Fibroblast of skin of abdomen (primary cell): ENCODE results near the gene CENPO.
"Not testable (repeated sequence)": the region's sequence is repeated elsewhere in the genome, so short reads cannot be mapped to it uniquely, and the experiment has no call there.

Experiments used
- DNase-seq: peaks from one replicate; pipeline ENCODE4 v3.0.0-alpha.2; 2013

CENPO gene

DNA sequence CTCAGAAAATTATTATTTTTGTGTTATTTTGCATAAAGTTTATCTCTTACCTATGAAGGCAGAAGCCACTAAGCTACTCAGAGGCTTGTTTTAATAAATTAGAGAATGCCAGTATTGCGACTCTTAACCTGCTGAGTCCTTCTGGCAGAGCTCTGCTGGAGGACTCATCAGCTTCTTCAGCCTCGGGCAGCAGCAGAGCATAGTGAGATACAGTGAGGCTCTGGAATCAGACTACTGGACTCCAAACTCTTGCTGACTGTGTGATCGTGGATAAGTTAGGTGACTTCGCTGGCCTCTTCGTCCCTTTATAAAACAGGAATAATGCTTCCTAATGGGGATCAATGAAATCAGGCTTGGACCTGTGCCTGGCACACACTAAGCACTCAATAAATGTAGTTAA is 1.8 kb upstream of the CENPO start:
- no peak for DNase-seq

- DNase-seq: no peak
Observed at GRCh38 chr2:24792542-24792873, 717 bp upstream of the CENPO start.

DNA sequence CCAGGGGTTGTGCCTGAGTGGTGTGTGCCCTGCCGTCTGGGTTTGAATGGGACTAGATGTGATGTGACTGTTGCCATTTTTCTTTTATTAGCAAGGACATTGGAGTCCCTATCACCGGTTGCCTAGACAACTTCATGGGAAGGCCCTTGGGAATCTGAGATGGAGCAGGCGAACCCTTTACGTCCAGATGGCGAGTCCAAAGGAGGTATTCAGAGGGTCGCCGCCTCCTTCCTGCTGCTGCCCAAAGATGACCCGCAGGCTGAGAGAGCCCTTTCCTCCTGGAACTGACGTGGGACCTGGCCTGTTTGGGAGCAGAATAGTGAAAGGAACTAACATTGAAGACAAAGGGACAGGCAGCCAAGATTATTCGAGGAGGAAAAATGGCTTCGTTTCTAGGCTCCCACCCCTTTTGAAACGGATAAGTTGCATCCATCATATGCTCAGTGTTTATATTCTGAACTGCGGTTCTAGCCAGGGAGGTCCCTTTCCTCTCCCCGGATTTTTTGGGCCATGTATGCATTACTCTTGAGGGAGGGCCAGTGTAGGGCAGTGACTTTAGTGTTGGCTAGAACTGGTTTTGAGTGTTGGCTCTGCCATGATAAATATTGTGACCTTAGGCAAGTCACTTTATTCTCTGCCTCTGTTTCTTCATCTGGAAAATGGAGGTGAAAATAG is 673 bp downstream of the CENPO start:
- peak; percentile 19 for DNase-seq

DNA sequence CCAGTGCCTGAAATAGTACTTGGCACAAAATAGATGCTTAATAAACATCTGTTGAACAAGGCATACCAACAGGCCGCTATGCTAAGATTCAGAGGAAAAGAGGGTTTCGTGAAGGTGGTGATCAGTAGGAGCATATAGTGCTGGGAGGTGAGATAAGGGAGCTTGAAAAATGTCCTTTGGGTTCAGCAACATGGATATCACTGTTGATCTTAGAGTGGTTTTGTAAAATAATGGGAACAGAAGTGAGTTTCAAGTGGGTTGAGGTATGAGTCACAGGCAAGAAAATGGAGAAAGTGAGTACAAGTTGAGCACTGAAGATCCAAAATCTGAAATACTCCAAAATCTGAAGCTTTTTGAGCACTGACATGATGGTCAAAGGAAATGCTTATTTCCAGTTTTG is 4.4 kb downstream of the CENPO start:
- no peak for DNase-seq

- not testable (repeated sequence) for DNase-seq
Observed at GRCh38 chr2:24800487-24800886, 7.3 kb downstream of the CENPO start.

DNA sequence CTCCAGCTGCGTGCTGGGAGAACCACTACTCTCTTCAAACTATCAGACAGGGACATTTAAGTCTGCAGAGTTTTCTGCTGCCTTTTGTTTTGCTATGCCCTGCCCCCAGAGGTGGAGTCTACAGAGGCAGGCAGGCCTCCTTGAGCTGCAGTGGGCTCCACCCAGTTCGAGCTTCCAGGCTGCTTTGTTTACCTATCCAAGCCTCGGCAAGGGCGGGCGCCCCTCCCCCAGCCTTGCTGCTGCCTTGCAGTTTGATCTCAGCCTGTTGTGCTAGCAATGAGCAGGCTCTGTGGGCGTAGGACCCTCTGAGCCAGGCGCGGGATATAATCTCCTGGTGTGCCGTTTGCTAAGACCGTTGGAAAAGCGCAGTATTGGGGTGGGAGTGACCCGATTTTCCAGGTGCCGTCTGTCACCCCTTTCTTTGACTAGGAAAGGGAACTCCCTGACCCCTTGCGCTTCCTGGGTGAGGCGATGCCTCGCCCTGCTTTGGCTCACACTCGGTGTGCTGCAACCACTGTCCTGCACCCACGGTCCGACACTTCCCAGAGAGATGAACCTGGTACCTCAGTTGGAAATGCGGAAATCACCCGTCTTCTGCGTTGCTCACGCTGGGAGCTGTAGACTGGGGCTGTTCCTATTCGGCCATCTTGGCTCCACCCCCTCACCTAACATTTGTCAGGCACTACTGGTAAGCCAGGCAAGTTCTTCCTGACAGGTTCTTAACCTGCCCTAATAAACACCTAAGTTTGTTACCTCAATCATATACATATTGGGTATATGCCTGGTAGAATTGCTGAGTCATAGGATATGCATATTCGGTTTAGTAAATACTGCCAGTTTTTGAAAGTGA is 12.8 kb downstream of the CENPO start:
- DNase-seq: not testable (repeated sequence)

- DNase-seq: no peak
Observed at GRCh38 chr2:24806661-24807036, 13.4 kb downstream of the CENPO start.

DNA sequence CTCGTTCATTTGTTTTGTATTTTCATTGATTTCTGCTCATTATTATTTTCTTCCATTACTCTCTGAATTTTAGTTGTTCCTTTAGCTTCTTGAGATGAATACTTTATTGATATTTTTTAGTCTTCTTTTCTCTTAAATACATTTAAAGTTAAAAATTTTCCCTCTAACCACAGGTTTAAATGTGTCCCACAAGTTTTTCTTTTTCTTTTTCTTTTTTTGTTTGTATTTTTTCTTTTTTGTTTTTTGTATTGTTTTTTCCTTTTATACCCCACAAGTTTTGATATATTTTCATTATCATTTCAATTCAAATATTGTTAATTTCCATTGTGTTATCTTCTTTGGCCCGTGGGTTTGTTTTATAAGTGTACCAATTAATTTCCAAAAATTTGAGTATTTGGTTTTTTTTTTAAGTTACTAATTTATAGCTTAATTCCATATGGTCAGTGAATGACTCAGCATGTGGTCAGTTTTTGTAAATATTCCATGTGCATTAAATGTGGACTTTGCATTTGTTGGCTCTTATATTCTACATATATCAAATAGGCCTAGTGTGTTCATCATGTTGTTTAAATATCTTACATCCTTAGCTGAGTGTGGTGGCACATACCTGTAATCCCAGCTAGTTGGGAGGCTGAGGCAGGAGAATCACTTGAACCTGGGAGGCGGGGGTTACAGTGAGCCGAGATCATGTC is 16.2 kb downstream of the CENPO start:
- DNase-seq: peak; percentile 34

- no peak for DNase-seq
Observed at GRCh38 chr2:24813691-24814137, 20.5 kb downstream of the CENPO start.

- DNase-seq: no peak
Observed at GRCh38 chr2:24814516-24814915, 21.3 kb downstream of the CENPO start.

- no peak for DNase-seq
Observed at GRCh38 chr2:24815171-24815570, 21.9 kb downstream of the CENPO start.

DNA sequence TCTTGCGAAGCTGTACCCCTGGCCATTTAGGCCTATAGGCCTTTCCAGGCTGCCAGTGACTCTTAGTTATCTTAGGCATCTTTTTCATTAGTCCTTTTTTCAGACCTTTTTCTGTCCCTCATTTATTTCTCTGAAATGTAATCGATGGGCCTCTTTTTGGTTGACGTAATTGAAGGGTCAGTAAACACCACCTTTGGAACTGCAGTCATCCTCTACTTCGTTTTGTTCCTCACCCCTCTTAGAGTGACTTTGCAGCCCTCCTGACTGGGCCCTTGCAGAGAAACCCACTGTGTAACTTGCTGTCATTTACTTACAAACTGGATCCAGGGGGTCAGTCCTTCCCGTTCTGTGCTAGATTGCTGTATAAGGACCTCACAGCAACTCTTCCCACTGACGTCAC is 23.2 kb downstream of the CENPO start:
- no peak for DNase-seq

DNA sequence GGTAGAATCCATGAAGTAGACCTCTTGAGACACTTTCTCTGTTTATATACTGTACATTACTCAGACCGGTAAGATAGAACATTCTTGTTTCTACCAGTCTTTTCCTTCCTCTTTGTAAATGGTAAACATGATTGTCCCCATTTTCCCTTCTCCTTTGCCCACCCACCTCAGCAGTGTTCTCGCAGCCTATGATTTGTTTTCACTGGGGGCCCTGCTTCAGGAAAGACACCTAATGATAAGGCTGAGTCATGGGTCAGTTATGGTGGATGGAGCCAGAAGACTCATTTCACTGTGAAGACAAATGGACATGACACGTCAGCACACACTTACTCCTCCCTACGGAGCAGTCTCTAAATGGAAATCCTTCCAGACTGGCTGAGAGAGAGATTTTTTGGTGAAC is 23.7 kb downstream of the CENPO start:
- peak; percentile 81 for DNase-seq

DNA sequence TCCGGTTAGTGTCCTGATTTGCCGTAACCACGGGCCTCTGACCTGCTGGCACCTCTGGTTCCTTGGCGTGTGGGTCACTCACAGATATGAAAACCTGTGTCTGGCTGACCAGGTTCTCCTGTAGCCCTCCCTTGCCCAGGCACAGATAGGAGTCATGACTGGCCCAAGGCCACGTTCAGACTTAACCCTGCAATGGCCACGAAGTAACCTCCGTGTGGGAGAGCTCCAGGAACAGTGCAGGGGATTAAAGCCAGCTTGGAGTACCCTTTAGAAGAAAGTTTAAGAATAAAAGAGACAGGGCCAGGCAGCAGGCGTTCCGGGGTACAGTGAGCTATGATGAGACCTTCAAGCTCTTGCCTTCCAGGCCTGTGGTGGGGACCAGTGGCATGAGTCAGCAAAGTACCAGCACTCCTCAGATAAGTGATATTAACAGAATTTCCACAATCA is 25.5 kb downstream of the CENPO start:
- DNase-seq: peak; percentile 13

GRCh38 chr2:24819442-24820174 is 26.4 kb downstream of the CENPO start:
- no peak for DNase-seq

DNA sequence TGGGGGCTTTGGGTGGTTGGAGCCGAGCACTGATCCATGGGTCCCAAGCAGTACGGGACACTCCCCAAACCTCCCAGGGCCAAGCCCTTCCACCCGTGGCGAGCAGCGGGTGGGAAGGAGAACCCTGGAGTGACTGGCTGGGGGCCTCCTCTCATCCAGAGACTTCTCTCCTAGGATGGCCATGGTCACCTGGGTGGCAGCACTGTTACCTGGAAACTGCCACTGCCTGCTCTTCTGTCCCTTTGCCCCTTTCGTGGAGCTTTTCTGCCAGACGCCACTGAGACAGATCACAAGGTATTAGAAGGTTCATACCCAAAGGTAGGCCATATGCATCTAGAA is 26.9 kb downstream of the CENPO start:
- DNase-seq: no peak

- DNase-seq: no peak
Observed at GRCh38 chr2:24820598-24821432, 27.6 kb downstream of the CENPO start.

- no peak for DNase-seq
Observed at GRCh38 chr2:24821433-24821891, 28.2 kb downstream of the CENPO start.

GRCh38 chr2:24822049-24822706 is 29.0 kb downstream of the CENPO start:
- DNase-seq: no peak

DNA sequence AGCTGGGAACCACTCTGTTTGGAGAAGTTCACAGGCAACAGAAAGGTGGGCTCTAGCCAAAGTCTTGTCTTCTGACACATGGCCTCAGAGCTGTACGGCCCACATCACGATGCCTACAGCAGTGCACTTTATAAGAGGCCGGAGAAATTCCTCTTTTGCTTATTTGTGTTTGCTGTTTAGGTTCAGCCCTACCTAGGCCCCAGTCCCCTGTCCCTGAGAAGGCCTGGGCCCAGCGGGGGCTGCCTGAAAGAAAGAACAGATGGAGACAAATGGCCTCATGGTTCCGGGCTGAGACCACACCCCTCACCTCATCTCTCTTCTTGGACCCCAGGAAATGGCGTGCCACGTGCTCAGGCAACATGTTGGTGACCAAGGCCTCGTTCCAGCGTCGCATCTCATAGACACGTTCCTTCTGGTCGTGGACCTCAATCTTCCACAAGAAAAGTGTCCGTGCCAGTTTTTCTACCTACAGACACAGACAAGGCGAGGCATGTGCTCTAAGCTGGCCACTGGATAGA is 30.9 kb downstream of the CENPO start:
- no peak for DNase-seq
